HG03135 (cell line): ENCODE measurements around the gene SDF2L1.
A peak's percentile ranks its signal among the peaks of the same experiment; 100 is the strongest.

Source experiments
- ATAC-seq: cut with Tn5 transposase; IDR thresholded peaks from one replicate; pipeline ENCODE4 v1.9.1; 2021; ENCODE audit warnings: mild to moderate bottlenecking, moderate library complexity; ENCODE audit not compliant: unreplicated experiment

Gene SDF2L1

GRCh38 chr22:21622011-21622918 lies 19.8 kb upstream of the SDF2L1 start:
- no peak for ATAC-seq

- ATAC-seq = no peak
Observed at GRCh38 chr22:21622919-21623647, 19.0 kb upstream of the SDF2L1 start.

- ATAC-seq = no peak
Observed at GRCh38 chr22:21623648-21623970, 18.5 kb upstream of the SDF2L1 start.

GRCh38 chr22:21624120-21624879 lies 17.8 kb upstream of the SDF2L1 start:
- ATAC-seq = no peak

GRCh38 chr22:21624880-21625791 lies 17.0 kb upstream of the SDF2L1 start:
- ATAC-seq = no peak

GRCh38 chr22:21626073-21626734 lies 15.9 kb upstream of the SDF2L1 start:
- ATAC-seq = no peak

GRCh38 chr22:21626735-21627469 lies 15.2 kb upstream of the SDF2L1 start:
- ATAC-seq = no peak

- ATAC-seq = no peak
Observed at GRCh38 chr22:21628386-21629254, 13.5 kb upstream of the SDF2L1 start.

- ATAC-seq = peak; percentile 79
Observed at GRCh38 chr22:21629255-21630149, 12.6 kb upstream of the SDF2L1 start, which contains the start of gene YDJC. Gene YDJC, minus strand, starts transcription at chr22:21630022. Its CDS starts 8 bp downstream, at chr22:21630014.

- ATAC-seq = no peak
Observed at GRCh38 chr22:21631025-21631424, 11.1 kb upstream of the SDF2L1 start.

- ATAC-seq = no peak
Observed at GRCh38 chr22:21632237-21632895, 9.7 kb upstream of the SDF2L1 start, which contains the start of gene CCDC116. Gene CCDC116, plus strand, starts transcription at chr22:21632760. Its CDS starts 422 bp downstream, at chr22:21633182.

- no peak for ATAC-seq
Observed at GRCh38 chr22:21632931-21633330, 9.2 kb upstream of the SDF2L1 start.

- no peak for ATAC-seq
Observed at GRCh38 chr22:21633481-21633880, 8.6 kb upstream of the SDF2L1 start.

GRCh38 chr22:21634081-21634480 lies 8.0 kb upstream of the SDF2L1 start:
- ATAC-seq = no peak

- no peak for ATAC-seq
Observed at GRCh38 chr22:21634844-21635243, 7.3 kb upstream of the SDF2L1 start.

- ATAC-seq = no peak
Observed at GRCh38 chr22:21635771-21636510, 6.2 kb upstream of the SDF2L1 start.
